IPS-18c (cell line): ENCODE measurements around the gene ZNF552.
"Not testable (repeated sequence)": the region's sequence is repeated elsewhere in the genome, so short reads cannot be mapped to it uniquely, and the experiment has no call there.

ENCODE experiments used
- H3K4me3 ChIP-seq: 2 replicates; pipeline ENCODE4 v1.7.0; 2013; ENCODE audit warnings: low read depth, mild to moderate bottlenecking, low read length, moderate library complexity; ENCODE audit not compliant: insufficient read depth
- H3K9me3 ChIP-seq: one replicate; pipeline ENCODE4 v1.6.1; 2013; ENCODE audit warnings: mild to moderate bottlenecking, low read length, moderate library complexity; ENCODE audit not compliant: control insufficient read depth, insufficient read depth

ZNF552 gene

GRCh38 chr19:57814505-57815246 lies at the start of gene ZNF552:
TSS of gene ZNF552 (minus strand) at chr19:57814913. CDS start at chr19:57814743, 170 bp downstream.
- H3K4me3 ChIP-seq, result peak within 1 kb of the TSS; percentile 98
- H3K9me3 ChIP-seq, result peaks cover 2% of the 10 kb centered on the region

- not testable (repeated sequence) for H3K4me3 ChIP-seq, H3K9me3 ChIP-seq
Observed at GRCh38 chr19:57862351-57862750, 47.6 kb upstream of the ZNF552 start.

GRCh38 chr19:57854117-57854516 lies 39.4 kb upstream of the ZNF552 start:
- H3K4me3 ChIP-seq, H3K9me3 ChIP-seq: not testable (repeated sequence)

- H3K4me3 ChIP-seq, H3K9me3 ChIP-seq: not testable (repeated sequence)
Observed at GRCh38 chr19:57851812-57852603, 37.3 kb upstream of the ZNF552 start.

GRCh38 chr19:57850553-57851017 lies 35.9 kb upstream of the ZNF552 start:
- H3K9me3 ChIP-seq, result peaks cover 2% of the 10 kb centered on the region
- peak overlapping the region; percentile 81 for H3K4me3 ChIP-seq

GRCh38 chr19:57849666-57850473 lies 35.2 kb upstream of the ZNF552 start, which contains the start of gene ZNF587:
TSS of gene ZNF587 (plus strand) at chr19:57849859. CDS start at chr19:57850039, 180 bp downstream.
- H3K9me3 ChIP-seq, result not testable (repeated sequence)
- H3K4me3 ChIP-seq, result peak within 1 kb of the TSS; percentile 81

GRCh38 chr19:57849162-57849665 lies 34.5 kb upstream of the ZNF552 start:
- not testable (repeated sequence) for H3K9me3 ChIP-seq
- H3K4me3 ChIP-seq, result peak overlapping the region; percentile 81; the same call in 1 of the 2 replicates

GRCh38 chr19:57847164-57847563 lies 32.5 kb upstream of the ZNF552 start:
- not testable (repeated sequence) for H3K9me3 ChIP-seq

GRCh38 chr19:57841122-57841763 lies 26.5 kb upstream of the ZNF552 start:
- Histone ChIP-seq H3K4me3 (no peak overlapping the region), H3K9me3 (no peaks in the 10 kb centered on the region)

More at GRCh38 chr19:57847164-57847563, 32.5 kb upstream of the ZNF552 start:
- not testable (repeated sequence) for H3K4me3 ChIP-seq

- not testable (repeated sequence) for H3K4me3 ChIP-seq, H3K9me3 ChIP-seq
Observed at GRCh38 chr19:57838622-57839191, 24.0 kb upstream of the ZNF552 start.

GRCh38 chr19:57836991-57837390 lies 22.3 kb upstream of the ZNF552 start:
- not testable (repeated sequence) for H3K9me3 ChIP-seq, H3K4me3 ChIP-seq

- H3K4me3 ChIP-seq, result peak within 1 kb of the TSS; percentile 72
- H3K9me3 ChIP-seq, result no peaks in the 10 kb centered on the region
Observed at GRCh38 chr19:57830071-57830602, 15.4 kb upstream of the ZNF552 start, which contains the start of gene ZNF587B. TSS of gene ZNF587B (plus strand) at chr19:57830299. CDS start at chr19:57830529, 230 bp downstream.

GRCh38 chr19:57829316-57829715 lies 14.6 kb upstream of the ZNF552 start:
- Histone ChIP-seq H3K9me3 (no peaks in the 10 kb centered on the region), H3K4me3 (no peak overlapping the region)

- H3K9me3 ChIP-seq, result no peaks in the 10 kb centered on the region
- no peak overlapping the region for H3K4me3 ChIP-seq
Observed at GRCh38 chr19:57825511-57825910, 10.8 kb upstream of the ZNF552 start.

GRCh38 chr19:57823608-57824007 lies 8.9 kb upstream of the ZNF552 start:
- H3K4me3 ChIP-seq, result not testable (repeated sequence)

GRCh38 chr19:57823155-57823554 lies 8.4 kb upstream of the ZNF552 start:
- H3K9me3 ChIP-seq, H3K4me3 ChIP-seq: not testable (repeated sequence)

More at GRCh38 chr19:57823608-57824007, 8.9 kb upstream of the ZNF552 start:
- not testable (repeated sequence) for H3K9me3 ChIP-seq
